WI38 (cell line): ENCODE results near the gene RHOT1.

Experiments used
- H3K4me3 ChIP-seq: 2 replicates; pipeline ENCODE4 v1.5.1; 2011; ENCODE audit warnings: low read depth, mild to moderate bottlenecking, control low read depth, low read length
- TF ChIP-seq, protein P1 (sequence below): IDR thresholded peaks from 2 replicates; pipeline ENCODE4 v1.5.1; 2012; ENCODE audit warnings: low read depth, mild to moderate bottlenecking, control low read depth, low read length

Gene RHOT1

GRCh38 chr17:32223703-32224102 is 81.4 kb downstream of the RHOT1 start:
- no peak overlapping the region for H3K4me3 ChIP-seq
- TF ChIP-seq, protein P1, sequence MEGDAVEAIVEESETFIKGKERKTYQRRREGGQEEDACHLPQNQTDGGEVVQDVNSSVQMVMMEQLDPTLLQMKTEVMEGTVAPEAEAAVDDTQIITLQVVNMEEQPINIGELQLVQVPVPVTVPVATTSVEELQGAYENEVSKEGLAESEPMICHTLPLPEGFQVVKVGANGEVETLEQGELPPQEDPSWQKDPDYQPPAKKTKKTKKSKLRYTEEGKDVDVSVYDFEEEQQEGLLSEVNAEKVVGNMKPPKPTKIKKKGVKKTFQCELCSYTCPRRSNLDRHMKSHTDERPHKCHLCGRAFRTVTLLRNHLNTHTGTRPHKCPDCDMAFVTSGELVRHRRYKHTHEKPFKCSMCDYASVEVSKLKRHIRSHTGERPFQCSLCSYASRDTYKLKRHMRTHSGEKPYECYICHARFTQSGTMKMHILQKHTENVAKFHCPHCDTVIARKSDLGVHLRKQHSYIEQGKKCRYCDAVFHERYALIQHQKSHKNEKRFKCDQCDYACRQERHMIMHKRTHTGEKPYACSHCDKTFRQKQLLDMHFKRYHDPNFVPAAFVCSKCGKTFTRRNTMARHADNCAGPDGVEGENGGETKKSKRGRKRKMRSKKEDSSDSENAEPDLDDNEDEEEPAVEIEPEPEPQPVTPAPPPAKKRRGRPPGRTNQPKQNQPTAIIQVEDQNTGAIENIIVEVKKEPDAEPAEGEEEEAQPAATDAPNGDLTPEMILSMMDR: no peak

- H3K4me3 ChIP-seq: no peak overlapping the region
- TF ChIP-seq, protein P1: no peak
Measured at GRCh38 chr17:32226886-32227285, 84.6 kb downstream of the RHOT1 start.

DNA sequence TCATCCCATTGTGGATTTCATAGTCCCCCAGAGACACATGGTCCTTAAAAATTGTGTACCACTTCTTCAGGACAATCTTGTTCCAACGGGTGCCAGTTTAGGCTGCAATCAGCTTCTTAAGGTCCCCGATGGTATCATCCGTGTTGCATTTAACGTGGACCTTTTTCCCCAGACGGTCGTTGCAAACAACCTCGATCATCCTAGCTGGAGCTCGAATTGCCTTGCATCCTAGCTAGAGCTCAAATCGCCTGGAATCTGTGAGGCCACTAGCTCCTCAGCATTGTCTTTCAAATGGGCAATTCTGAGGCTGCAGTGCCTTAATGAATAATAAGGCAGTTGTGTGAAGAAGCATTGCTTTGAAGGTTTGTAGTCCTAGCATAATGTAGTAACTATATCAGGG is 85.6 kb downstream of the RHOT1 start:
- TF ChIP-seq, protein P1: no peak
- no peak overlapping the region for H3K4me3 ChIP-seq

DNA sequence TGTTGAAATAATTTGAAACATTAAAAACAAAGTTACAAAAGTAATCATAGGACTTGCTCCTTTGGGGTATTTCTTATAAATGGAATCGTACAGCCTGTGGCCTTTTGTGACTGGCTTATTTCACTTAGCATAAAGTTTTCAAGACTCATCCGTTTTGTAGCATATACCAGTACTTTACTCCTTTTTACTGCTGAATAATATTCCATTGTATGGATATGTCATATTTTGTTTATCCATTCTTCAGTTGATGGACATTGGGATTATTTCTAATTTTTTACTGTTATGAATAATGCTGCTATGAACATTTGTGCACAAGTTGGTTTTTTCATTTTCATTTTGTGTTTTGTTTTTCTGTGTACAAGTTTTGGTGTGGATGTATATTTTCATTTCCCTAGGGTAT is 93.3 kb downstream of the RHOT1 start:
- H3K4me3 ChIP-seq: no peak overlapping the region
- TF ChIP-seq, protein P1: no peak

GRCh38 chr17:32239456-32239855 is 97.2 kb downstream of the RHOT1 start:
- no peak overlapping the region for H3K4me3 ChIP-seq

GRCh38 chr17:32240750-32241149 is 98.4 kb downstream of the RHOT1 start:
- TF ChIP-seq, protein P1: no peak
- no peak overlapping the region for H3K4me3 ChIP-seq

More at GRCh38 chr17:32239456-32239855, 97.2 kb downstream of the RHOT1 start:
- TF ChIP-seq, protein P1: no peak

GRCh38 chr17:32241640-32242039 is 99.3 kb downstream of the RHOT1 start:
- TF ChIP-seq, protein P1: no peak
- no peak overlapping the region for H3K4me3 ChIP-seq
